Astrocyte (in vitro differentiated cells and primary cell): ENCODE data around the gene GABARAP. TPM values are rescaled to one million over a fixed set of nuclear protein-coding genes. Genes with fewer than 3 reads are reported as not detected.

Source experiments
- DNase-seq: peaks from one replicate; pipeline ENCODE4 v3.0.0-alpha.2; 2010; ENCODE audit warnings: low read depth
- FAIRE-seq: peaks from 2 replicates; lab custom pipeline; 2011; peaks lifted over from hg19 to GRCh38; lab: Jason Lieb, UNC
- H2AFZ ChIP-seq: 2 replicates; pipeline ENCODE4 v1.6.0; 2012; ENCODE audit warnings: low read depth, low read length, inconsistent platforms
- H3K27ac ChIP-seq: 2 replicates; pipeline ENCODE4 v1.5.1; 2011; ENCODE audit warnings: low read depth, low read length, inconsistent platforms
- H3K27me3 ChIP-seq: 2 replicates; pipeline ENCODE4 v1.6.0; 2011; ENCODE audit warnings: low read length, inconsistent platforms; ENCODE audit not compliant: insufficient read depth
- H3K36me3 ChIP-seq: 2 replicates; pipeline ENCODE4 v1.5.1; 2011; ENCODE audit warnings: low read length, inconsistent platforms; ENCODE audit not compliant: insufficient read depth
- H3K4me1 ChIP-seq: 2 replicates; pipeline ENCODE4 v1.5.1; 2011; ENCODE audit warnings: low read length, inconsistent platforms; ENCODE audit not compliant: insufficient read depth
- H3K4me2 ChIP-seq: 2 replicates; pipeline ENCODE4 v1.6.0; 2012; ENCODE audit warnings: low read length, inconsistent platforms
- H3K4me3 ChIP-seq: 2 replicates; pipeline ENCODE4 v1.5.1; 2011; ENCODE audit warnings: low read depth, mild to moderate bottlenecking, low read length, inconsistent platforms; ENCODE audit not compliant: insufficient read depth
- H3K79me2 ChIP-seq: 2 replicates; pipeline ENCODE4 v1.6.0; 2012; ENCODE audit warnings: mild to moderate bottlenecking, low read length, inconsistent platforms; ENCODE audit not compliant: insufficient read depth
- H3K9ac ChIP-seq: 2 replicates; pipeline ENCODE4 v1.6.0; 2012; ENCODE audit warnings: mild to moderate bottlenecking, low read length, inconsistent platforms
- H3K9me3 ChIP-seq: 2 replicates; pipeline ENCODE4 v1.5.1; 2012; ENCODE audit warnings: low read depth, mild to moderate bottlenecking, low read length, inconsistent platforms; ENCODE audit not compliant: insufficient read depth
- H4K20me1 ChIP-seq: 2 replicates; pipeline ENCODE4 v1.6.0; 2012; ENCODE audit warnings: low read length, inconsistent platforms; ENCODE audit not compliant: insufficient read depth
- H3K27ac Mint-ChIP-seq: one replicate; pipeline ENCODE4 v1.8.0; 2021; ENCODE audit warnings: mild to moderate bottlenecking, mixed read lengths; ENCODE audit not compliant: unreplicated experiment
- H3K27me3 Mint-ChIP-seq: one replicate; pipeline ENCODE4 v1.8.0; 2021; ENCODE audit warnings: low read depth, mixed read lengths; ENCODE audit not compliant: unreplicated experiment
- H3K36me3 Mint-ChIP-seq: one replicate; pipeline ENCODE4 v1.8.0; 2021; ENCODE audit warnings: low read depth, mixed read lengths; ENCODE audit not compliant: unreplicated experiment
- H3K4me1 Mint-ChIP-seq: one replicate; pipeline ENCODE4 v1.8.0; 2021; ENCODE audit warnings: low read depth, mixed read lengths; ENCODE audit not compliant: unreplicated experiment
- H3K4me3 Mint-ChIP-seq: one replicate; pipeline ENCODE4 v1.8.0; 2021; ENCODE audit warnings: mild to moderate bottlenecking, moderate library complexity, mixed read lengths; ENCODE audit not compliant: unreplicated experiment
- H3K9me3 Mint-ChIP-seq: one replicate; pipeline ENCODE4 v1.8.0; 2021; ENCODE audit warnings: mild to moderate bottlenecking, mixed read lengths; ENCODE audit not compliant: unreplicated experiment
- CTCF ChIP-seq: IDR thresholded peaks from 2 replicates; pipeline ENCODE4 v1.5.1; 2011; ENCODE audit warnings: low read depth, mild to moderate bottlenecking, inconsistent platforms, low read length, moderate library complexity; ENCODE audit not compliant: insufficient read depth
- EZH2 ChIP-seq: IDR thresholded peaks from 2 replicates; pipeline ENCODE4 v1.6.1; 2012; ENCODE audit warnings: mild to moderate bottlenecking, low read length, inconsistent platforms; ENCODE audit not compliant: insufficient read depth
- total RNA-seq: library from RNA; stranded (reverse); gene quantifications from 2 replicates; pipeline ENCODE4 v1.2.1, GENCODE V29; 2021

Gene GABARAP
- total RNA-seq, 1 donor from 2014 or later, result 434 TPM

DNA sequence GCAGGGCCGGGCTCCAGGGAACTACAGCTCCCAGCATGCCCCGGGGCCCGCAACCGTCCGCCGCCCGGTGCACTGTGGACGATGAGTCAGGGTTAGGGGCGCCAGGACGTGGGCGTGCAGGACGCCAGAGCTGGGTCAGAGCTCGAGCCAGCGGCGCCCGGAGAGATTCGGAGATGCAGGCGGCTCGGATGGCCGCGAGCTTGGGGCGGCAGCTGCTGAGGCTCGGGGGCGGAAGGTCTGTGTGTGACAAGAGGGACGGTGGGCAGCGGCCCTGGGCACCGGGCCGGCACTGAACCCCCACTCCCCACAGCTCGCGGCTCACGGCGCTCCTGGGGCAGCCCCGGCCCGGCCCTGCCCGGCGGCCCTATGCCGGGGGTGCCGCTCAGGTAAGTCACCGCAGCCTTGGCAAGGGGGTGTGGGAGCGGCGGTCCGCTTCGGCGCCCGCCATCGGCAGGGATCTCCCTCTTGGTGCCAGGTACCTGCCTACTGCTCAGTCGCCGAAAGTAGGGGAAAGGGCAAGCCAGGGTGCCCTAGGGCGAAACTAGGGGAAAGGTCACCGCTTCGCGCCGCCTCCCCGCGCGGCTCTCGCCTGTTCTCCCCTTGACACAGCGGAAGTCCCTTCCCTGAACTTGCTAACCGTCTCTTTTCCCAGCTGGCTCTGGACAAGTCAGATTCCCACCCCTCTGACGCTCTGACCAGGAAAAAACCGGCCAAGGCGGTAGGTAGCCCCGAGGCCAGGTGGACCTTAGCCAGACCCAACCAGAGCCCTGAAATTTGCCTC is 22.2 kb downstream of the GABARAP start, which contains the start of the genes ACADVL and DLG4:
TSS of gene ACADVL (plus strand) at position 127 of the 781 bp plus-strand sequence. CDS start at position 174, 47 bp downstream.
TSS of gene DLG4 (minus strand) at position 25 of the 781 bp plus-strand sequence.
- no peaks in the 10 kb centered on the region for H3K9me3 ChIP-seq
- Mint-ChIP-seq H3K4me3 (peak within 1 kb of the TSS; percentile 96), H3K27me3 (no peaks in the 10 kb centered on the region), H3K27ac (peak within 1 kb of the TSS; percentile 98), H3K36me3 (peaks cover 20% of the 10 kb centered on the region), H3K4me1 (peaks cover 29% of the 10 kb centered on the region), H3K9me3 (no peaks in the 10 kb centered on the region)
- peaks cover 50% of the 10 kb centered on the region for H3K79me2 ChIP-seq
- no peaks in the 10 kb centered on the region for H3K27me3 ChIP-seq
- TF ChIP-seq EZH2 (no peak), CTCF (no peak)
- H3K9ac ChIP-seq, result peak within 1 kb of the TSS; percentile 93
- peak; percentile 78 for DNase-seq
- peak within 1 kb of the TSS; percentile 80 for H3K27ac ChIP-seq
- peaks cover 13% of the 10 kb centered on the region for H3K36me3 ChIP-seq
- peaks cover 59% of the 10 kb centered on the region for H4K20me1 ChIP-seq
- peak within 1 kb of the TSS; percentile 36 for H2AFZ ChIP-seq
- no peak for FAIRE-seq
- peaks cover 37% of the 10 kb centered on the region for H3K4me1 ChIP-seq
- H3K4me3 ChIP-seq, result peak within 1 kb of the TSS; percentile 73
- H3K4me2 ChIP-seq, result peak within 1 kb of the TSS; percentile 92

DNA sequence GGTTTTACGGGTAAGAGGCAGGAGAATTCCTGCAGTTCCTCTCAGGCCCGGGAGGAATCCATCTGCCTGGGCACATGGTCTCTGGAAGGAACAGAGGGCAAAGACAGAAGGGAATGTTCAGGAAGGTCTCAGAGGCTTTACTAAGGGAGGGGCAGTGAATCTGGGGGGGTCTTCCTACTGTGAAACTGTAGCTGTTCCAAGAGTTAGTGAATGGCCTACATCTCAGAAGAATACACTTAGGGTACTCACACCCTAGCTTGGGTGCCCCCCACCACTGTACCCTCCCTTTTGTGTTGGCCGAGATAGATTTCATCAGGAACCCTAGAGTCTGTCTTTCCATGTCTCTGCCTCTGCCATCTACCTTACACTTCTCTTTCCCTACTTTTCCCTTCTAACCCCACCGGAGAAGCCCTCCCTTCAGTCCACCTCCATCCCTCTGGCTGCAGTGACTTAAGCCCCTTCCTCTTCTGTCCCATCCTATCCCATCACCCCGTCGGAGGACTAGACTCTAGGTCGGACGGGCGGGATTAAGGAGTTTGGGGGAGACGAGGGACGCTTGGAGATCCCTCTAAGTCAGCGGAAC is 22.9 kb downstream of the GABARAP start:
- Mint-ChIP-seq H3K27ac (peak overlapping the region; percentile 98), H3K4me3 (peak overlapping the region; percentile 96), H3K36me3 (peaks cover 17% of the 10 kb centered on the region), H3K9me3 (no peaks in the 10 kb centered on the region), H3K4me1 (peaks cover 29% of the 10 kb centered on the region), H3K27me3 (no peaks in the 10 kb centered on the region)
- Histone ChIP-seq H4K20me1 (peaks cover 61% of the 10 kb centered on the region), H3K4me3 (peak overlapping the region; percentile 73), H3K27ac (peak overlapping the region; percentile 80), H3K9ac (peak overlapping the region; percentile 93), H3K36me3 (peaks cover 13% of the 10 kb centered on the region), H2AFZ (peak overlapping the region; percentile 36), H3K4me1 (peaks cover 38% of the 10 kb centered on the region), H3K9me3 (no peaks in the 10 kb centered on the region), H3K27me3 (no peaks in the 10 kb centered on the region), H3K4me2 (peak overlapping the region; percentile 92), H3K79me2 (peaks cover 51% of the 10 kb centered on the region)
- FAIRE-seq (no peak), DNase-seq (no peak)
- TF ChIP-seq EZH2 (no peak), CTCF (no peak)
